WTC11 (cell line): Measurements from ENCODE around the gene SMIM38. TPM values are rescaled to one million over a fixed set of nuclear protein-coding genes. Genes with fewer than 3 reads are reported as not detected.

Experiments used
- ATAC-seq: fragments of 200-7000 bp; cut with Tn5 transposase; 2 replicates; pipeline ENCODE4 v1.10.0; 2021; ENCODE audit warnings: mild to moderate bottlenecking, moderate library complexity
- CTCF ChIA-PET: fragments of 300-600 bp; sonication (Branson Sonifier 250); formaldehyde crosslinking; loops from one replicate; lab custom pipeline; 2021; ENCODE audit warnings: antibody characterized with exemption; lab: Charles Lee
- POLR2A ChIA-PET: fragments of 350-600 bp; sonication (Branson Sonifier 250); formaldehyde crosslinking; loops from one replicate; lab custom pipeline; 2021; ENCODE audit warnings: antibody characterized with exemption; lab: Charles Lee
- DNase-seq: peaks from one replicate; pipeline ENCODE4 v3.0.0; 2021; ENCODE audit warnings: low spot score
- H3K27ac Mint-ChIP-seq: 2 replicates; pipeline ENCODE4 v1.8.0; 2021; ENCODE audit warnings: mixed read lengths
- H3K27me3 Mint-ChIP-seq: 2 replicates; pipeline ENCODE4 v1.8.0; 2021; ENCODE audit warnings: low read depth, mild to moderate bottlenecking, moderate library complexity, mixed read lengths
- H3K36me3 Mint-ChIP-seq: 2 replicates; pipeline ENCODE4 v1.8.0; 2021; ENCODE audit warnings: mixed read lengths
- H3K4me1 Mint-ChIP-seq: 2 replicates; pipeline ENCODE4 v1.8.0; 2022; ENCODE audit warnings: mixed read lengths
- H3K4me3 Mint-ChIP-seq: 2 replicates; pipeline ENCODE4 v1.8.0; 2021; ENCODE audit warnings: mild to moderate bottlenecking, moderate library complexity, mixed read lengths
- H3K9me3 Mint-ChIP-seq: 2 replicates; pipeline ENCODE4 v1.8.0; 2021; ENCODE audit warnings: mixed read lengths
- ARID4B ChIP-seq: sonication (generic); formaldehyde crosslinking; IDR thresholded peaks from 2 replicates; pipeline ENCODE4 v1.8.0; 2023; ENCODE audit warnings: missing genetic modification reagents, mild to moderate bottlenecking, borderline replicate concordance
- ATF6 ChIP-seq: sonication (generic); formaldehyde crosslinking; IDR thresholded peaks from 2 replicates; pipeline ENCODE4 v1.8.1; 2023; ENCODE audit warnings: mild to moderate bottlenecking, missing genetic modification reagents
- CDX4 ChIP-seq: fragments of 250-450 bp; sonication (Bioruptor Pico); IDR thresholded peaks from 2 replicates; pipeline ENCODE4 v1.9.0; 2021; ENCODE audit warnings: moderate library complexity, mild to moderate bottlenecking, inconsistent platforms, borderline replicate concordance
- CREM ChIP-seq: sonication (generic); formaldehyde crosslinking; IDR thresholded peaks from 2 replicates; pipeline ENCODE4 v1.8.1; 2022; ENCODE audit warnings: mild to moderate bottlenecking, missing genetic modification reagents, moderate library complexity
- CTCF ChIP-seq: fragments of 200-600 bp; IDR thresholded peaks from 2 replicates; pipeline ENCODE4 v1.8.0; 2022; ENCODE audit warnings: antibody characterized with exemption
- ESRRA ChIP-seq: sonication (generic); formaldehyde crosslinking; IDR thresholded peaks from 2 replicates; pipeline ENCODE4 v1.8.1; 2022; ENCODE audit warnings: mild to moderate bottlenecking, missing genetic modification reagents, borderline replicate concordance
- FOXJ3 ChIP-seq: sonication (generic); formaldehyde crosslinking; IDR thresholded peaks from 2 replicates; pipeline ENCODE4 v1.9.0; 2021; ENCODE audit warnings: missing genetic modification reagents, mild to moderate bottlenecking, borderline replicate concordance
- GRHL2 ChIP-seq: fragments of 250-450 bp; sonication (Bioruptor Pico); IDR thresholded peaks from 2 replicates; pipeline ENCODE4 v1.8.0; 2022; ENCODE audit warnings: mild to moderate bottlenecking, moderate library complexity; ENCODE audit not compliant: insufficient replicate concordance, severe bottlenecking
- MAX ChIP-seq: sonication (generic); formaldehyde crosslinking; IDR thresholded peaks from 2 replicates; pipeline ENCODE4 v1.8.0; 2022; ENCODE audit warnings: mild to moderate bottlenecking, missing genetic modification reagents
- MLX ChIP-seq: sonication (generic); formaldehyde crosslinking; IDR thresholded peaks from 2 replicates; pipeline ENCODE4 v1.8.1; 2023; ENCODE audit warnings: mild to moderate bottlenecking, missing genetic modification reagents, moderate library complexity
- MXD4 ChIP-seq: fragments of 250-450 bp; sonication (Bioruptor Pico); IDR thresholded peaks from 2 replicates; pipeline ENCODE4 v1.8.0; 2021; ENCODE audit warnings: mild to moderate bottlenecking, moderate library complexity, borderline replicate concordance
- NFATC4 ChIP-seq: fragments of 250-450 bp; sonication (Bioruptor Pico); IDR thresholded peaks from 2 replicates; pipeline ENCODE4 v1.9.0; 2021; ENCODE audit warnings: mild to moderate bottlenecking
- SOX15 ChIP-seq: fragments of 250-450 bp; sonication (Bioruptor Pico); IDR thresholded peaks from 2 replicates; pipeline ENCODE4 v1.9.0; 2021; ENCODE audit warnings: mild to moderate bottlenecking
- STAT6 ChIP-seq: sonication (generic); formaldehyde crosslinking; conservative IDR thresholded peaks from 2 replicates; pipeline ENCODE4 v1.8.1; 2023; ENCODE audit warnings: mild to moderate bottlenecking, low read depth, missing genetic modification reagents, moderate library complexity
- TEAD1 ChIP-seq: sonication (generic); formaldehyde crosslinking; IDR thresholded peaks from 2 replicates; pipeline ENCODE4 v1.8.0; 2022; ENCODE audit warnings: mild to moderate bottlenecking, missing genetic modification reagents
- TEAD4 ChIP-seq: sonication (generic); formaldehyde crosslinking; IDR thresholded peaks from 2 replicates; pipeline ENCODE4 v1.8.0; 2022; ENCODE audit warnings: mild to moderate bottlenecking, missing genetic modification reagents
- USF1 ChIP-seq: sonication (generic); formaldehyde crosslinking; IDR thresholded peaks from 2 replicates; pipeline ENCODE4 v1.8.0; 2022; ENCODE audit warnings: mild to moderate bottlenecking, missing genetic modification reagents
- ZNF416 ChIP-seq: fragments of 250-450 bp; sonication (Bioruptor Pico); IDR thresholded peaks from 2 replicates; pipeline ENCODE4 v1.9.0; 2021; ENCODE audit warnings: mild to moderate bottlenecking, inconsistent platforms
- total RNA-seq: library from RNA; stranded (reverse); gene quantifications from 3 replicates; pipeline ENCODE4 v1.2.3, GENCODE V29; 2021

Gene SMIM38
- total RNA-seq, 1 experiment from 2014 or later = 0.39 TPM

GRCh38 chr11:69121021-69121420 lies 34.7 kb upstream of the SMIM38 start (continued):
- no peak for TF ChIP-seq CTCF
- TF ChIP-seq ATF6 (CRISPR knock-in tag) = no peak
- no peak for TF ChIP-seq CDX4 (CRISPR knock-in tag)
- TF ChIP-seq CREM (CRISPR knock-in tag) = no peak
- no peak for TF ChIP-seq MLX

- POLR2A ChIA-PET = interaction anchor here (1.2 kb wide), 1 partner anchor 10 kb away, joined by 3 read pairs; no protein-coding TSS in a partner anchor
- no peak overlapping the region for H3K27ac Mint-ChIP-seq
Observed at GRCh38 chr11:69121621-69122325, 34.0 kb upstream of the SMIM38 start.

More at GRCh38 chr11:69121621-69122325, 34.0 kb upstream of the SMIM38 start:
- DNase-seq (no peak), ATAC-seq (no peak)
- peaks cover 27% of the 10 kb centered on the region for H3K4me1 Mint-ChIP-seq
- no peak for TF ChIP-seq STAT6 (CRISPR knock-in tag)
- no peak for TF ChIP-seq NFATC4 (CRISPR knock-in tag)
- TF ChIP-seq ARID4B (CRISPR knock-in tag) = no peak
- no peak for TF ChIP-seq TEAD4 (CRISPR knock-in tag)
- no peak for TF ChIP-seq ZNF416
- TF ChIP-seq FOXJ3 (CRISPR knock-in tag) = no peak
- no peak for TF ChIP-seq MAX (CRISPR knock-in tag)
- TF ChIP-seq GRHL2 = no peak
- no peak for TF ChIP-seq TEAD1 (CRISPR knock-in tag)
- TF ChIP-seq USF1 (CRISPR knock-in tag) = no peak
- TF ChIP-seq MXD4 (CRISPR knock-in tag) = no peak
- TF ChIP-seq SOX15 (CRISPR knock-in tag) = no peak
- no peak for TF ChIP-seq ESRRA
- H3K9me3 Mint-ChIP-seq = peaks cover 11% of the 10 kb centered on the region
- peaks cover 7% of the 10 kb centered on the region; the same call in 1 of the 2 replicates for H3K36me3 Mint-ChIP-seq
- H3K27me3 Mint-ChIP-seq = no peaks in the 10 kb centered on the region; the same call in 1 of the 2 replicates
- no peak overlapping the region for H3K4me3 Mint-ChIP-seq
- CTCF ChIA-PET = interaction anchor here (1.5 to 4.4 kb wide), 3 partner anchors 10 to 516 kb away, joined by 4 to 71 read pairs (median 9); no protein-coding TSS in a partner anchor
